HEK293 (cell line): ENCODE measurements around the gene LUZP2.

Experiments
- CTCF ChIP-seq: fragments of 450-650 bp; formaldehyde crosslinking; IDR thresholded peaks from 2 replicates; pipeline ENCODE4 v1.5.1; 2016; ENCODE audit warnings: missing biosample characterization, missing genetic modification characterization
- ELK4 ChIP-seq: IDR thresholded peaks from 2 replicates; pipeline ENCODE4 v1.6.1; 2011; ENCODE audit warnings: mild to moderate bottlenecking, low read depth, low read length, borderline replicate concordance
- GLI2 ChIP-seq: fragments of 450-650 bp; formaldehyde crosslinking; IDR thresholded peaks from 2 replicates; pipeline ENCODE4; 2017; ENCODE audit warnings: missing biosample characterization, missing genetic modification characterization, low read depth, borderline replicate concordance
- HIC1 ChIP-seq: fragments of 450-650 bp; formaldehyde crosslinking; IDR thresholded peaks from 2 replicates; pipeline ENCODE4 v1.5.1; 2016; ENCODE audit warnings: missing biosample characterization, missing genetic modification characterization
- PBX3 ChIP-seq: sonication (generic); formaldehyde crosslinking; IDR thresholded peaks from 2 replicates; pipeline ENCODE4 v1.8.1; 2022; ENCODE audit warnings: mild to moderate bottlenecking, moderate library complexity, missing genetic modification reagents
- ZBTB1 ChIP-seq: fragments of 450-650 bp; formaldehyde crosslinking; IDR thresholded peaks from 2 replicates; pipeline ENCODE4 v1.5.1; 2016; ENCODE audit warnings: missing biosample characterization, missing genetic modification characterization
- ZBTB11 ChIP-seq: fragments of 450-650 bp; formaldehyde crosslinking; conservative IDR thresholded peaks from 2 replicates; pipeline ENCODE4 v1.5.1; 2016; ENCODE audit warnings: low read depth, missing biosample characterization, missing genetic modification characterization
- ZNF274 ChIP-seq, 2 experiments: fragments of 200-500 bp in 1 of 2; fragments of 450-650 bp in 1 of 2; sonication (Bioruptor generic) in 1 of 2; formaldehyde crosslinking in 1 of 2; IDR thresholded peaks; 2 replicates each; pipeline versions ENCODE4 v1.5.1 to v1.6.1; 2014 to 2016; ENCODE audit warnings: borderline replicate concordance in 1 of 2, inconsistent platforms in 1 of 2, low read length in 1 of 2, missing biosample characterization in 1 of 2, missing genetic modification characterization in 1 of 2
- ZNF292 ChIP-seq: fragments of 450-650 bp; formaldehyde crosslinking; IDR thresholded peaks from 2 replicates; pipeline ENCODE4 v1.5.1; 2016; ENCODE audit warnings: low read depth, missing biosample characterization, missing genetic modification characterization, borderline replicate concordance
- ZNF398 ChIP-seq: fragments of 450-650 bp; formaldehyde crosslinking; IDR thresholded peaks from 2 replicates; pipeline ENCODE4 v1.5.1; 2017; ENCODE audit warnings: missing biosample characterization, missing genetic modification characterization
- ZNF473 ChIP-seq: fragments of 450-650 bp; formaldehyde crosslinking; IDR thresholded peaks from 2 replicates; pipeline ENCODE4 v1.5.1; 2017; ENCODE audit warnings: missing biosample characterization, missing genetic modification characterization
- ZNF48 ChIP-seq: fragments of 450-650 bp; formaldehyde crosslinking; IDR thresholded peaks from 2 replicates; pipeline ENCODE4 v1.5.1; 2016; ENCODE audit warnings: missing biosample characterization, missing genetic modification characterization
- ZNF561 ChIP-seq: fragments of 450-650 bp; IDR thresholded peaks from 2 replicates; pipeline ENCODE4 v1.5.1; 2018; ENCODE audit warnings: missing biosample characterization, missing genetic modification characterization, borderline replicate concordance
- ZNF670 ChIP-seq: fragments of 450-650 bp; formaldehyde crosslinking; IDR thresholded peaks from 2 replicates; pipeline ENCODE4 v1.5.1; 2016; ENCODE audit warnings: missing biosample characterization, missing genetic modification characterization, low read depth

GRCh38 chr11:24808173-24808572, 311.3 kb downstream of the LUZP2 start:
- no peak for TF ChIP-seq CTCF (tag by site-specific recombination)
- no peak for TF ChIP-seq HIC1
- TF ChIP-seq ZBTB11 (tag by site-specific recombination): no peak
- TF ChIP-seq ZNF473 (tag by site-specific recombination): no peak
- no peak for TF ChIP-seq ZNF561 (tag by site-specific recombination)
- no peak for TF ChIP-seq ELK4
- no peak for TF ChIP-seq PBX3 (CRISPR knock-in tag)
- no peak for TF ChIP-seq GLI2 (tag by site-specific recombination)
- no peak for TF ChIP-seq ZNF274 (IDR thresholded peaks at IDR 0.05; ENCODE audit: low read length)
- no peak for TF ChIP-seq ZNF274 (tag by site-specific recombination; IDR thresholded peaks at IDR 0.05; ENCODE audit: borderline replicate concordance)
- no peak for TF ChIP-seq ZBTB1 (tag by site-specific recombination)
- no peak for TF ChIP-seq ZNF670 (tag by site-specific recombination)
- no peak for TF ChIP-seq ZNF398 (tag by site-specific recombination)
- no peak for TF ChIP-seq ZNF48 (tag by site-specific recombination)
- TF ChIP-seq ZNF292 (tag by site-specific recombination): no peak
